HEK293 (cell line): ENCODE data around the gene PMAIP1.

ENCODE experiments used
- ZNF146 ChIP-seq: fragments of 450-650 bp; formaldehyde crosslinking; IDR thresholded peaks from 2 replicates; pipeline ENCODE4 v1.5.1; 2016; ENCODE audit warnings: missing biosample characterization, missing genetic modification characterization
- ZNF214 ChIP-seq: fragments of 450-650 bp; formaldehyde crosslinking; IDR thresholded peaks from 2 replicates; pipeline ENCODE4 v1.5.1; 2017; ENCODE audit warnings: missing biosample characterization, mild to moderate bottlenecking, missing genetic modification characterization, borderline replicate concordance

- TF ChIP-seq ZNF146 (tag by site-specific recombination) = no peak
- TF ChIP-seq ZNF214 (tag by site-specific recombination) = no peak
These were observed 51.8 kb downstream of the PMAIP1 start for GRCh38 chr18:59951591-59951990.
